NCI-H1417 treated with DMSO at 0.1 percent for 48 hours (cell line): ENCODE measurements around the gene NOC4L.
"Not testable (repeated sequence)": the region's sequence is repeated elsewhere in the genome, so short reads cannot be mapped to it uniquely, and the experiment has no call there.

Source experiments
- DNase-seq: peaks from one replicate; lab custom pipeline; 2025; lab: John Stamatoyannopoulos, UW

Gene NOC4L

DNA sequence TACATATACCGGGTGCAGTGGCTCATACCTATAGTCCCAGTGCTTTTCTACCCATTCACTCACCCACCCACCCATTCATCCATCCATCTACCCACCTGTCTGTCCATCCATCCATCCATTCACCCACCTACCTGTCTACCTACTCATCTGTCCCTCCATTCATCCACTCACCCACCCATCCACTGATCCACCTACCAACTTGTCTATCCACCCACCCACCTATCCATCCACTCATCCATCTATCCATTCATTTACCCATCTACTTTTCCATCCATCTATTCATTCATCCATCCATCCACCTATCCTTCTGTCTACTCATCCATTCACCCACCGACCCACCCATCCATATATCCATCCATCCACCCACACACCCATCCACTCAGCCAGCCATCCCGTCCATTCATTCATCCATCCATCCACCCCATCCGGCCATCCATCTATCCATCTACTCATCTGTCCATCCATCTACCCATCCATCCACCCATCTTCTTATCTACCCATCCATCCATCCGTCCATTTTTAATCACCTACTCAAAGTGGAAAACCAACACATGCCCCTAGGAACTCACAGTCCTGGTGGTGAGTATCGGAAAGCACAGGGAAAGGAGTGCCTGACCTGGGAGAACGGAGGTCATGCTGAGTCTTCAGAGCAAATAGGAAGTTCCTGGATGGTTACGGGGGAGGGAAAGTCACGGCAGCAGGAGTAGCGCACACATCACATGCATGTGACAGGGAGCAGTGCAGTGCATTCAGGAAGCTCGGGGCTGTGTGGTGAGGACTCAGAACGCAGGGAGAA is 20.1 kb upstream of the NOC4L start:
- DNase-seq = no peak

GRCh38 chr12:132124766-132125425 is 19.4 kb upstream of the NOC4L start:
- DNase-seq = no peak

- no peak for DNase-seq
Measured at GRCh38 chr12:132125736-132126135, 18.5 kb upstream of the NOC4L start.

DNA sequence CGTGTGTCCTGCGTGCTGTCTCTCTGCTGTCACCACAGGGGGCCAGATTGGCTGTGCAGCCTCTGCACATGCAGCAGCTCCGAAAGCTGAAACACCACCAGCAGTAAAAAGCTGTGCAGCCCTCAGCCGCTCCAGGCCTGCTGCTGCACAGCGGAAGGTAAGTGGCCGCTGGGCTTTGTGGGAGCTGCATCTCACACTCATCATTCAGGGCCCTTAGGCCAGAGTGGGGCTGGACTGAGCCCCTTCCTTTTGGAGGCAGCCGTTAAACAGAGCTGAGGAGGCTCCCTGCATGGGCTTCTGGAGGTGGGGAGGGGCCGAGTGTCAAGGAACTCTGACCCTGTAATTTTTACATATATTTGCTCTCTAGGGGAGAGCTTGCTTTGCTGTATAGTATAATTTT is 17.2 kb upstream of the NOC4L start:
- no peak for DNase-seq

DNA sequence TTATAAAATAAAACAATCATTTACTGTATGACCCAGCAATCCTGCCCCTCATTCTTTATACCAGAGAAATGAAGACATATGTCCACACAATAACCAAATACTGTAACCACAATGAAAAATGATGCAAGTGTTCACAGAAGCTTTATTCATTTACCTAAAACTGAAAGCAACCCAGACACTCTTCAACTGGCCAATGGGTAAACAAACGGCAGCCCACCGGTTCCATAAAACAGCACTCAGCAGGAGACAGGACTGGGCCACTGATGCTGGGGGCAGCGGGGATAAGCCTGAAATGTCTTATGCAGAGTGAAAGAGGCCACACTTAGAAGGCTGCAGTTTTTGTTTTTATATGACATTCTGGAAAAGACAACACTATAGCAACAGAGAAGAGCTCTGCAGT is 15.2 kb upstream of the NOC4L start:
- no peak for DNase-seq

- no peak for DNase-seq
Measured at GRCh38 chr12:132130690-132131089, 13.6 kb upstream of the NOC4L start.

DNA sequence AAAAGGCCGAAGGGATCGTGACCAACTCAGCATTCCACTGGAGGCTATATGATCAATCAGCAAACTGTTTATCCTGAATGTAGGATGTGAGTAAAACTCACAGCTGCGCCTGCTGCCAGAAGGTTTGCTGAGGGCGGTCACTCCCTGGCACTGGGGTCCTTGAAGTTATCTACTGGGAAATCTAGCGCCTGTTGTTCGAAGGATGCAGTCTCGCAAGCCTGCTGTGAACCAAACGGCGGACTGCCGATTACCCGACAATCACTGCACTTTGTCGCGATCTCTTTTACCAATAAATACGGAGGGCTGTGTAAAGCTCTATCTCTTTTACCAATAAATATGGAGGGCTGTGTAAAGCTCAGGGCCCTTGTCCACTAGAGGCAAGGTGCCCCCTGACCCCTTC is 13.0 kb upstream of the NOC4L start:
- DNase-seq = no peak

DNA sequence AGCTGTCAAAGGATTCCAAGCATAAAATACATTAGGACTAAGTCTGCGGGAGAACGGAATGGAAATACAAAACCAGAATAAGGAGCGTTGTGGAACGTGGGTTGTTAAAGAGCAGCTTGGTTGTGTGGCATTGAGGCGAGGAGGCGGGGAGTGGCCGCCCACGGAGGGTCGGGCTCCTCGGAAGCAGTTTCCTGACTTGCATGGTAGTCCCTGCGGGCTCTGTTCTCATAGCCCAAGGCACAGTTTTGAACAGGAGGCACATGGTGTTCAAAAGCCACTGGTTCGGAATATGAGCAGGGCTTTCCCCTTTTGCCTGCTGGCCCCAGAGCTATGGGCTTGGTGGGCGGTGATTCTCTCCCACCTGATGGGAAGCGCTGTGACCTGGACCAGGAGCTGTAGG is 12.3 kb upstream of the NOC4L start:
- no peak for DNase-seq

DNA sequence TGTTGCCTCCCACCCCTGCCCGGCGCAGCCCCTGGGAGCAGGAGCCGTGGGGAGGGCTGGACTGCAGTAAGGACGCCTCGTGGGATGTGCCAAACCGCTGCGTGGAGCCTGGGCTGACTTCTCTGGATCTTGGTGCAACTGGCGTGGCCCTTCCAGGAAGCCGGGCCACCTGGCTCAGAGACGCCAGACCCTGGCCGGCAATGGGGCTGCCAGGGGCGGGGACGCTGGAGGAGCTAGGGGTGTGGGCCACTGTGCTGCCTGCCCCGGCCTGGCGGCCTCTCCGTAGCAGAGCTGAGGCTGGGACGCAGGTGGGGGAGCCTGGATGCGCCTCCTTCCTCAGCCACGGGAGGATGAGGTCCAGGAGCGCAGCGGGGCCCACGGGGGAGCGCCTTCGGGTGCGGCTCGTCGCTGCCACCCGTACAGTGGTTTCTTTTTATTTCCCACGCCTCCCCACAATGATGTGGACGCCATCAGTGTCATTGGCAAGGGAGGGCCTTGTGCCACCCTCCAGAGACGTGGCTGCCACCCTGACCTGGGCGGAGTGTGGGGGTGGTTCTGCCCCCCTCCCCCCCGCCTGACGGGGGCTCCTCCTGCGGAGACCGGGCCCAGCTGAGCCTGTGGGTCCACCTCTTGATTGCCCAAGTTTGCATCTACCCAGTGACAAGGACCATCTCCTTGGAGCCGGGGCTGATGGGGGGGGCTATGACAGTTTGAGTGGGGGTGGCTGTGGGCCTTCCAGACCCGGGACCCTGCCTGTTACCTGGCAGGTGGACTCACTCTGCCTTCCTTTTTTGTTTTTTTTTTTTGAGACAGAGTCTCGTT is 11.4 kb upstream of the NOC4L start:
- DNase-seq = no peak

GRCh38 chr12:132133952-132134652 is 10.2 kb upstream of the NOC4L start:
- DNase-seq = peak; percentile 7

- not testable (repeated sequence) for DNase-seq
Measured at GRCh38 chr12:132134653-132135183, 9.5 kb upstream of the NOC4L start.

- not testable (repeated sequence) for DNase-seq
Measured at GRCh38 chr12:132136226-132136625, 8.0 kb upstream of the NOC4L start.

DNA sequence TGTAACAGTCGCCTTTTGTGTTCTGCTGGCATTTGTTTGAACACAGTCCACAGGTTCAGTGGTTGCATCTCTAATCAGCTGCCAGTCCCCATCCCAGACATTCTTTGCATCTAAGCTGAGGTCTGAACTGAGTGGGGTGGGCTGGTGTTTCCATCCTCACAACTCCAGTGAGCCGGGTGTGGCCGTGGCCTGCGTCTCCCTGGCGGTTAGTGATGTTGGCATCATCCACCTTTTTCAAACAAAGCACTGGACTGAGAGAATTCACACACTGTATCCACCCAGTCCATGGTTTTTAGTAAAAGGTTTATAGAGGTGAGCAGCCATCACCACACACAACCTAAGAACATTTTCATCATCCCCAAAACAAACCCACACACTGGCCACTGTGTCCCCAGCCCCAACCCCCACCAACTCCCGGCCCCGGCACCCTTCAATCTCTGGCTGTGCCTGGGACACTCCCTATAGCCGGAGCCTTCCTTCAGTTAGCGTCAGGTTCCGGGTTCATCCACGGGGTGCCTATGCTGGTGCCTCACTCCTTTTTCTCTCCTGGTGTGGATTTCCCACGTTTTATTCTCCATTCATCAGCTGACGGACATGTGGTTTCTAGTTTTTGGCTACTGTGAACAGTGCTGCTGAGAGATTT is 6.7 kb upstream of the NOC4L start:
- no peak for DNase-seq

DNA sequence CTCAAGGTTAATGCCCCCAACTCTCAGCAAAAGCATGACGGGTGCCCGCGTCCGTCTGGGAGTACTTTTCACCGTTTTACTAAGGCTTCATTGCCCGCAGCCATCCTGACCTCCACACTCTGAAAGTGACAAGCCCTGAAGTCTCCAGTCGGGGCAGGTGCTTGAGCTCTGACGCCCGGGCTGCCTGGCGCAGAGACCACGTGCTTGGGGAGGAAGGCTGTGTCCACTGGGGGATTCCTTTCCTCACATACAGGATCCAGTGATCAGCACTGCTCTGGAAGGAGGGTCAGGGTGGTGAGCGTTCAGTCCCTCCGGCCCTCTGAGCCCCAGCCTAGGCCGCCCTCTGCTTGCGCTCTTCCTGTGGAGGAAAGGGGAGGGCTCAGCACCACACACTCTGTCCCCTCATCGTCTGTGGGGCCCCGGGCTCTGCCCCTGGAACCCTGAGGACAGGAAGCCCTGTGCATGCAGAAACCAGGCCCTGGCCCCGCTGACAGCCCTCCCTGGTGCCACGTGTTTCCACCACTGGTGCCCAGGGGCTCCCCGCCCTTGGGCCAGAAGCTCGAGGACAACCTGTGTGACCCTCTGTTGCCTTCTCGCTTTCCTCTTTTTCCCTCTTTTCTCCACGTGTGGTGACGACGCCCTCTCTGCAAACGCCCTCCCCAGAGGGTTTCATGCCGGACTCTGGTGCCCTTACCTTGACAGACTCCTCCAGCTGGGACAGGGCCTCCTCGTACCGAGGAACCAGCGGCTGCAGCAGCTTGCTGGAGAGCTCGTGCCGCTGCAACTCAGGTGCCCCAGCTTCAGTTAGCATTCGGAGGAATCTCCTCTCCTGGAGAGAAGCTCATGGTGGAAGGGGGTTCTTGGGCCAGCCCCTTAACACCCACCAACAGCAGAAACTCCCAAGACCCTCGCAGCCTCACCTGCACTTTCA is 5.1 kb upstream of the NOC4L start:
- no peak for DNase-seq

- DNase-seq = no peak
Measured at GRCh38 chr12:132139912-132140311, 4.3 kb upstream of the NOC4L start.

DNA sequence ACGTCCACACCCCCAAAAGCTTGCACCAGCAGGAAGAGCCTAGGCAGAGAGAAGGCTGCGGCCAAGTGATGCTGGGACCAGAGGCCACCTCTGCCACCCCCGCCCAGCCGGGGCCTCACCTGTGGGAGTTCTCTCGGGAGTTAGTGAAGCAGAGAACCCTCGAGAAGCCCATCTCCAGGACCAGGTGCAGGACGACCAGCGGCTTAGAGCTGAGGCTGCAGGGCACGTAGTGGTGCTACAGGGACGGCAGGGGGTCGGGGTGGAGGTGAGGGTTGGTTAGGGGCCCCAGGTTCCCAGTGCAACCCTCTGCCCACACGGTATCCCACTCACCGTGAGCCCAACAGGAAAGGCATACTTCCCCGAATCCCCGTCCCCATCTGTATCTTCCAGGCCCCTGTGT is 3.8 kb upstream of the NOC4L start:
- DNase-seq = no peak

DNA sequence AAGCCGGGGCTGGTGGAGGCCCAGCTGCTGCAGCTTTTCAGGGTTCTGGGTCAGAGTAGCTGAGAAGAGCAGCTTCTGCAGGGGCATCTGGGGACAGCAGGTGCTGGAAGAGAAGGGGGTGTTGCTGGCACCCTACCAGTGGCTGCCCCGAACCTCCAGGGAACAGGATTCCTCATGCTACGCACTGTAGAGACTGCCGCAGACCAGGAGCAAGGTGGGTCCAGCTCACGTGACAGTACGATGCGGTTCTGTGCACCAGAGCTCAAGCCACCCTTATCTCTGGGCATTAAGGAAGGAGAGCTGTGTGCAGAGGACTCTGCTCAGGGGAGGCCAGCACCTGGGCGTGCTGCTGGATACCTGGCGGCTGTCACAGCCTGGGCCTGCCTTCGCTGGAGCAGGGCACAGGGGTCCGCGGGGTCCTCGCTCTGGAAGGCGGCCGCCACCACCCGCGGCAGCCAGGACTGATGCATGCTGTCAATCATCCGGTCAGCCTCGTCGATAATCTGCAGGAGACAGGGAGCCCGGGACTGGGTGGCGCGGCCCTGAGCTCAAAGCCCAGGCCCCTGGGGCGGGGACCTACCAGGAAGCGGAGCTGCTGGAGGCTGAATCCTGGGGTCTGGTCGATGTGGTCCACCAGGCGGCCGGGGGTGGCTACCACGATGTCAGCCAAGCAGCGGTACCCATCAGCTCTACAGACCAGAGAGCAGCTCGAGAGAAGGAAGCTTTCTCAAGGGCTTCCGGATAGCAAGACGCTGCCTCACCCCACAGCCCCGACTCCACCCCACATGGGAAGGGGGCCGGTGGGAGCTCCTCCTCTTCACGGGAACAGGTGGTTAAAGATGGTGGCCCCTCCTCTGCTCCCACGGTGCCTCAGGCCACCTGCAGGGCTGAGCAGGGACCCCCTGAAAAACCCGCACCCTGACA is 3.1 kb upstream of the NOC4L start:
- DNase-seq = no peak

DNA sequence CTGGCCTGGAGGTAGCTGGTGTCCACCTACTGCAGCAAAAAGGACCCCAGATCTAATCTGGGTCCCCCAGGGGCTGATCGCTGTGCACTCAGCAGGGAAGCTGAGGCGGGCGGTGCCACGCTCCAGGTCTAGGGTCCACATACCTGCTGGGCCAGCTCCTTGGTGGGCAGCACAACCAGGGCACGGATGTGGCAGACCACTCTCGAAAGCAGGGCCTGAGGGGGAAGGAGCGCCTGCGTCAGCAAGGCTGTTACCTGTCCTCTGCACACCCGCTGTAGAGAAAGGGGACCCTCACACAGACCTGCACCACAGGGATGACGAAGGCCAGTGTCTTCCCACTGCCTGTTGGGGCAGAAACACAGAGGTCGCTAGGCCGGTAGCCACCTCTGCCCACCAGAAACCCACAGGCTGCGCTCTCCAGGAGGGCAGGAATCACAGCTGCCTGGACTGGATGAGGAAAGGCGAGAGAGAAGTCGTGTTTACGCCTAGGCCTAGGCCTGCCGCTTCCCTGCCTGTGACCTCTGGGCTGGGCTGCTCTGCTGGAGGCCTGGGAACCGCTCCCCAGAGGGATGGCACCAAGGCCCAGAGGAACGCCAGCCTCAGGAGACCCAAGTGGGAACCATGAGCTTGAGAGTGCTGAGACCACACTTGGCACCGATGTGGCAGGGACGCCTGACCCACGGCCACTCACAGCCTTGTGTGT is 2.1 kb upstream of the NOC4L start:
- DNase-seq = no peak
